MM.1S (cell line): ENCODE measurements around the gene MACROD2.

Source experiments
- CTCF ChIP-seq: fragments of 300-600 bp; sonication (generic); IDR thresholded peaks from 2 replicates; pipeline ENCODE4 v1.5.1; 2016; ENCODE audit warnings: antibody characterized with exemption, low read length, mixed read lengths
- EZH2phosphoT487 ChIP-seq: fragments of 300-600 bp; sonication (generic); IDR thresholded peaks from 2 replicates; pipeline ENCODE4 v1.6.1; 2018; ENCODE audit warnings: antibody characterized with exemption, low read length

- no peak for TF ChIP-seq CTCF
- no peak for TF ChIP-seq EZH2phosphoT487
Measured at GRCh38 chr20:14441201-14441600, 445.9 kb downstream of the MACROD2 start.
